ENCODE data around the gene TIMM22.
"Not testable (repeated sequence)": the region's sequence is repeated elsewhere in the genome, so short reads cannot be mapped to it uniquely, and the experiment has no call there.

Gene TIMM22

DNA sequence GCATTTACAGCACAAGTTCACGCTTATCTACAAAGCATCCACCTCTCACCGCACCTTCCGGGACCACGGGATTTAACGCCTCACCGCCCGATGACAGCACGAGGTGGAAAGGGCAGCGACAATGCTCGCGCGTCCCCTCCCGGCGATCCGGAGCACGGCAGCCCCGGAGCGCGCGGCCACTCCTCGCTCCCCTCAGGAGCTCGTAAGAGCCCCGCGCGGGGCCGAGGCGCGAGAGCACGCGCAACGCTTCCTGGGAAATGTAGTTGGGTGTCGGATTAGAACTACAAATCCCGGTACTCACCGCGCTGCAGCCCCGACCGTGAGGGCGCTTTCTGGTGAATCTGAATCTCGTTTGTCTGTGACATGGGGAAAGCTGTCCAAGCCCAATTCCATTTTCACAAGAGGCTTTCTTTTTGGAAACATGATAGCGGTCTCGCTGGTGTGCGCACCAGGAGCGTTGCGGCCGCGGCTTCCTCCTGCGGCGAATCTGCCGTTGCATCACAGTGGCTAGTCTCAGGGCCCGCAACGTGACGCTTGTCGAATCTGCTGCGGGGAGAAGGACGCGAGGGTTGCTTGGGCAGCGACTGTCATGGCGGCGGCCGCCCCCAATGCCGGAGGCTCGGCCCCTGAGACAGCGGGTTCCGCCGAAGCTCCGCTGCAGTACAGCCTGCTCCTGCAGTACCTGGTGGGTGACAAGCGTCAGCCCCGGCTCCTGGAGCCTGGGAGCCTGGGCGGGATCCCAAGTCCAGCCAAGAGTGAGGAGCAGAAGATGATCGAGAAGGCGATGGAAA is at the start of gene TIMM22:
TIMM22 (plus strand) TSS at position 576 of the 791 bp plus-strand sequence; CDS start at position 590, 14 bp downstream.
- peak within 1 kb of the TSS; percentile 88 to 99 (median 96) for H3K27ac ChIP-seq
- peaks cover 16 to 46% (median 38%) of the 10 kb centered on the region in 11 experiments; a peak in 20 of 22 replicates for H4K20me1 ChIP-seq
- H3K36me3 ChIP-seq = peaks cover 25 to 34% (median 26%) of the 10 kb centered on the region in 11 experiments
- no peaks in the 10 kb centered on the region for H3K27me3 ChIP-seq
- peak within 1 kb of the TSS; percentile 78 to 98 (median 92) for H3K4me2 ChIP-seq
- peak within 1 kb of the TSS; percentile 90 to 100 (median 98) for H3K4me3 ChIP-seq
- H3K4me1 ChIP-seq = peaks cover 15 to 27% (median 20%) of the 10 kb centered on the region in 10 experiments
- TF ChIP-seq Cebpa-rat (IDR thresholded peaks at IDR 0.05) = 0 out of 22 replicates have a peak, but pooled peaks of 1 of the 11 experiments have one; percentile 18
- H3K9ac ChIP-seq = peak within 1 kb of the TSS; percentile 87 to 98 (median 94)
- peaks cover 0 to 15% (median 0%) of the 10 kb centered on the region in 11 experiments; a peak in 3 of 22 replicates for H3K9me3 ChIP-seq (replicated peaks in 1 of 11)

DNA sequence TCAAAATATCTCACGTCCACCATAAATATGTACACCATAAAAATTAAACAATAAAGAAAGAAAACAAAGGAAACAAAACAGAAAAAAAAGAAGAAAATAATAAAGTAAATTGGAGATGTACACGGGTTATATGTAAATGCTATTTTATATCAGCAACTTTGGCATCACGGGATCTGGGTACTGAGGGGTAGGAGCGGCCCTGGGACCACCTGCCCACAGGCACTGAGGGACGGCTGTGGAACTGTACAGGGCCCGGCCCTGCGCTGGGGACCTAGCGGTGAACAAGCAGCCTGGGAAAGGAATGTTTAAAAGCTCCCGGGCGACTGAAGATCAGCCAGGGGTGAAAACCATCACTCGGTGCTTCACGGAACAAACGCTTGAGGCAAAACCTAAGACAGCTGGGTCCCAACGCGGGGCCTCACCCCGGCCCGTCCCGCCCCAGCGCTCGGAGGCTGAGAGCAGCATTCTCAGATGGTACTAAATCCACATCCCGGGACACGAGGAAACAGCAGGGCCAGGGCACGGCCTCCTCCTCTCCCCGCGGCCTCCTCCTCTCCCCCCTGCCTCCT is 48.6 kb upstream of the TIMM22 start:
- no peaks in the 10 kb centered on the region for H3K9me3 ChIP-seq (replicated peaks in 1 of 11)
- TF ChIP-seq Cebpa-rat (IDR thresholded peaks at IDR 0.05) = no peak
- peak overlapping the region in 7 of 11 experiments; percentile 8 to 65 (median 34); a peak in 6 of 22 replicates for H3K9ac ChIP-seq
- H3K27me3 ChIP-seq = peaks cover 0 to 8% (median 0%) of the 10 kb centered on the region in 11 experiments; a peak in 1 of 22 replicates
- peak overlapping the region in 8 of 11 experiments; percentile 12 to 55 (median 43); a peak in 11 of 22 replicates for H3K27ac ChIP-seq
- H3K4me3 ChIP-seq = no peak overlapping the region
- H4K20me1 ChIP-seq = peaks cover 0 to 88% (median 46%) of the 10 kb centered on the region in 11 experiments; a peak in 16 of 22 replicates
- peaks cover 31 to 74% (median 60%) of the 10 kb centered on the region in 10 experiments for H3K4me1 ChIP-seq
- peaks cover 0 to 33% (median 8%) of the 10 kb centered on the region in 11 experiments; a peak in 11 of 22 replicates for H3K36me3 ChIP-seq
- H3K4me2 ChIP-seq = peak overlapping the region; percentile 2 to 86 (median 54); a peak in 18 of 22 replicates

DNA sequence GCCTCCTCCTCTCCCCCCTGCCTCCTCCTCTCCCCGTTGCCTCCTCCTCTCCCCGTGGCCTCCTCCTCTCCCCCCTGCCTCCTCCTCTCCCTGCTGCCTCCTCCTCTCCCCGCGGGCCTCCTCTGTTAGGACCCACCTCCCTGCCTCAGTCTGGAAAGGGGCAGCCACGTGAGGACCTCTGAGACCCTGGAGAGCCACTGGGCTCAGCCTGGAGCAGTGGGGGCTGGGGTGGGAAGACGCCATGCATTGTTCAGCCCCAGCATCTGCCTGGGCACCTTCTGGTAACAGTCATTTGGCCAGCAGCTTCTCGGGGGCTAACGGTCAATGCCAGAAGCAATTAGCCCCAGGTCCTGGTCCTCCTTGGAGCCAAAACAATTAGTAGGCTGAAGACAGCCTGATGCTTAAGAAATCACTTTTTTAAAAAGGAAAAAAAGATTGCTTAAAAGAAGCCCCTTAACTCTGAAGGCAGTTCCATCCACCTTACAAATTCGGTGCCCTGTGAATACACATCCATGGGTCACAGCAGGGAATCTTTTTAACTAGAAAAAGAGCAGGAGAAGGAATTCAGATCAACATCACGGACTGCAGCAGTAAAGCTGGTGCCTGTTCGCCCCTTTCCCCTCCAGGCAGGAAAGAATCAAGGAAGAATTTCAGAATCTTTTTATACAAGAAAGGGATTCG is 47.2 kb upstream of the TIMM22 start:
- H3K9me3 ChIP-seq (replicated peaks in 1 of 11) = no peaks in the 10 kb centered on the region
- H3K27ac ChIP-seq = peak overlapping the region in 4 of 11 experiments; percentile 20 to 49 (median 46); a peak in 5 of 22 replicates
- H3K4me2 ChIP-seq = peak overlapping the region in 8 of 11 experiments; percentile 2 to 84 (median 52); a peak in 9 of 22 replicates
- H3K36me3 ChIP-seq = peaks cover 0 to 35% (median 8%) of the 10 kb centered on the region in 11 experiments; a peak in 10 of 22 replicates
- TF ChIP-seq Cebpa-rat (IDR thresholded peaks at IDR 0.05) = no peak
- H4K20me1 ChIP-seq = peaks cover 0 to 88% (median 54%) of the 10 kb centered on the region in 11 experiments; a peak in 17 of 22 replicates
- no peak overlapping the region for H3K4me3 ChIP-seq
- peak overlapping the region in 3 of 11 experiments; percentile 29 to 46 (median 31); a peak in 2 of 22 replicates for H3K9ac ChIP-seq
- H3K4me1 ChIP-seq = peaks cover 18 to 67% (median 51%) of the 10 kb centered on the region in 10 experiments
- H3K27me3 ChIP-seq = peaks cover 0 to 8% (median 0%) of the 10 kb centered on the region in 11 experiments; a peak in 1 of 22 replicates

DNA sequence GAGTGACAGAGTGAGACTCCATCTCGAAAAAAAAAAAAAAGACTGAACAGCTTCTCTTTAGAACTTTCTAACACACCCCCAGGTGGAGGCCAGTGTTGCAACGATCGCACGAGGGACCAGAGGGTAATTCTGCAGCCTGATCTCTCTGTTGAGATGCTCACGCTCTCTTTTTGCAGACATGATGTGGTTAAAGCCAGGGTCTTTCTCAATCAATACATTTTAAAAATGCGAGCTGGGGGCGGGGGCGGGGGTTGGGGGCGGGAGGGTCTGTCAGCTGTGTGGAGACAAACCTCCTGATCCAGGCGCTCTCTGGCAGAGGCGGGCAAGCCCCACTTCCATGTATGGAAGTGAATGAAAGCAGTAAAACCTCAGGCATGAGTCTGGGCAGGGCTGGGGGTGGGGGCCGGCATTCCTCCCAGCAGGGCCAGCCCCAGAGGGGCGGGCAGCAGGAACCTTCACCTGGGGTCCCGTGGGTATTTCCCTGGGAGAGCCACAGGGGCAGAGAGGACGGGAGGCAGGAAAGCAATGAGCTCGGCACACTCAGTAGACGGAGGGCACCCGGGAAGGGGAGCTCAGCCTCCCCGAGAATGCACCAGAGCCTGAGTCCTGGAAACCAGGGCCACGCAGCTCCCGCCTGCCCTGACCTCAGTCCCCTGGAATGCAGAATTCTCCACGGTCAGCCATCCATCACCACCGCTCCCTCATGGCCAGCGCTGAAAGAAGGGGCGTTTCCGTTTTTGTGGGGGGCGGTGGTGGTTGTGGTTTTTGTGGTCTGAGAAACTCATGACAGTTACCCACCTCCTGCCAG is 45.4 kb upstream of the TIMM22 start:
- Histone ChIP-seq H3K27ac (peak overlapping the region in 5 of 11 experiments; percentile 34 to 60 (median 50); a peak in 6 of 22 replicates), H3K4me1 (peaks cover 11 to 49% (median 33%) of the 10 kb centered on the region in 10 experiments), H3K27me3 (peaks cover 0 to 8% (median 0%) of the 10 kb centered on the region in 11 experiments; a peak in 1 of 22 replicates), H3K4me2 (peak overlapping the region; percentile 78 to 97 (median 89)), H3K9me3 (replicated peaks in 1 of 11) (no peaks in the 10 kb centered on the region), H3K9ac (peak overlapping the region in 9 of 11 experiments; percentile 15 to 67 (median 44); a peak in 14 of 22 replicates), H3K4me3 (peak overlapping the region in 4 of 10 experiments; percentile 18 to 37 (median 34); a peak in 6 of 20 replicates), H3K36me3 (peaks cover 0 to 38% (median 9%) of the 10 kb centered on the region in 11 experiments; a peak in 13 of 22 replicates), H4K20me1 (peaks cover 0 to 88% (median 64%) of the 10 kb centered on the region in 11 experiments; a peak in 17 of 22 replicates)
- no peak for TF ChIP-seq Cebpa-rat (IDR thresholded peaks at IDR 0.05)

DNA sequence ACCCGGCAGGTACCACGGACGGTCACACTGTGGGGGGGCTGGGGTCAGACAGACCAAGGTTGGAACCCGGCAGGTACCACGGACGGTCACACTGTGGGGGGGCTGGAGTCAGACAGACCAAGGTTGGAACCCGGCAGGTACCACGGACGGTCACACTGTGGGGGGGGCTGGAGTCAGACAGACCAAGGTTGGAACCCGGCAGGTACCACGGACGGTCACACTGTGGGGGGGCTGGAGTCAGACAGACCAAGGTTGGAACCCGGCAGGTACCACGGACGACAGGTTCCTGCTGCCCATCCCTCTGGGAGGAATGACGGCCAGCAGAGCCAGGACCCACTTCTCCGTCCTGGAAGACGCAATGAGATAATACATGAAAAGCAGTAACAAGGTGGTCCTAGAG is 44.3 kb upstream of the TIMM22 start:
- not testable (repeated sequence) for H3K9me3 ChIP-seq (replicated peaks in 1 of 11); H3K27ac ChIP-seq; H3K27me3 ChIP-seq; H3K9ac ChIP-seq; H3K4me3 ChIP-seq
- H3K4me1 ChIP-seq = peaks cover 11 to 44% (median 33%) of the 10 kb centered on the region in 10 experiments
- peak overlapping the region in 6 of 11 experiments; percentile 7 to 24 (median 20); a peak in 4 of 22 replicates for H3K4me2 ChIP-seq
- peaks cover 0 to 88% (median 54%) of the 10 kb centered on the region in 11 experiments; a peak in 17 of 22 replicates for H4K20me1 ChIP-seq
- H3K36me3 ChIP-seq = peaks cover 0 to 39% (median 15%) of the 10 kb centered on the region in 11 experiments; a peak in 13 of 22 replicates

DNA sequence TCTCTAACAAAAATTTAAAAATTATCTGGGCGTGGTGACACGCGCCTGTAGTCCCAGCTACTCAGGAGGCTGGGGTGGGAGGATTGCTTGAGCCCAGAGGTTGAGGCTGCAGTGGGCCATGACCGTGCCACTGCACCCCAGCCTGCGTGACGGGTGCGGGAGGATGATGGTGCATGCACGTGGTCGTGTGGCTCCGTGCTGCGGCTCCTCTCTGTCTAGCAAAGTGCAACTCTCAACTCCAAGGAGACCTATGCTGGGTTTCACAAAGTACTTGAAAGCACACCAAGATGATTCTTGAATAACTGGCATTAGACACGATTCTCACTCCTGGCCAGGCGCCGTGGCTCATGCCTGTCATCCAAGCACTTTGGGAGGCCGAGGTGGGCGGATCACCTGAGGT is 43.2 kb upstream of the TIMM22 start:
- no peak overlapping the region for H3K27ac ChIP-seq
- H3K4me1 ChIP-seq = peaks cover 10 to 49% (median 39%) of the 10 kb centered on the region in 10 experiments
- H3K27me3 ChIP-seq = peaks cover 0 to 8% (median 0%) of the 10 kb centered on the region in 11 experiments; a peak in 1 of 22 replicates
- H3K9ac ChIP-seq = no peak overlapping the region
- H3K4me2 ChIP-seq = no peak overlapping the region
- TF ChIP-seq Cebpa-rat (IDR thresholded peaks at IDR 0.05) = no peak
- no peaks in the 10 kb centered on the region for H3K9me3 ChIP-seq (replicated peaks in 1 of 11)
- H4K20me1 ChIP-seq = peaks cover 0 to 90% (median 59%) of the 10 kb centered on the region in 11 experiments; a peak in 17 of 22 replicates
- peaks cover 0 to 51% (median 21%) of the 10 kb centered on the region in 11 experiments; a peak in 15 of 22 replicates for H3K36me3 ChIP-seq
- no peak overlapping the region for H3K4me3 ChIP-seq

DNA sequence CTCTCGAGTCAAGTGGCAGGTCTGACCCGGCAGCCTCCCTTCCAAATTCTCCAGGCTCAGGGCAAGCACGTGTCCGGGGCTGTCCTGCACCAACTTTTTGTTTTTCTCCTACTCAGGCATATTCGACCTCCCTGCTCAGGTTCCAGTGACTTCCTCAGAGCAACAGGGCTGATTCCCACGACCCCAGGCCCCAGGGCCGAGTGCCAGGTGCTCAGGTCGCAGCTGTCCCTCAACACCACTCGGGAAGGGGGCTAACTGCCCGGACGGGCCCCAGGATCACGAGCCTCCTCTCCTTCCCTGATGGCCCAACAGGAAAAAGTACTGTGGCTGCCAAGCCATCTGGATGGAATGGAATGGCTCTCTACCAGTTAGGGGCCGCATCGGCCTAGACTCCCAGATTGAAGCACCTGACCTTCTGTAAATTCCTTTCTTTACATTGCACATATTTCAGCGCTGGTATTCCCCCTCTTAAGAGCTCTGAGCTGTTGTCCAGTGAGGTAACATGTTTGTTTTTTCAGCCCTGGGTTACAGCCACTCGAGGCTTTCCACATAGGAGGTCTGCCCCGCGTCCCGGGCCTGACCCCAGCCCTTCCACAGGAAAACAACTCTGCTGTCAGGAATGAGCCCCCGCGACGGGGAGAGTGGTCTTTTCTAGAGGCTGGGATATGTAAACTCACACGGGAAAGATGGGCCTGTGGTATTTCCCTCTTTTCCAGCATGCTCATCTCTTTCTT is 42.3 kb upstream of the TIMM22 start:
- H3K4me1 ChIP-seq = peaks cover 10 to 53% (median 42%) of the 10 kb centered on the region in 10 experiments
- H3K27me3 ChIP-seq = peaks cover 0 to 8% (median 0%) of the 10 kb centered on the region in 11 experiments; a peak in 1 of 22 replicates
- no peak for TF ChIP-seq Cebpa-rat (IDR thresholded peaks at IDR 0.05)
- H3K4me2 ChIP-seq = no peak overlapping the region
- no peak overlapping the region for H3K4me3 ChIP-seq
- H4K20me1 ChIP-seq = peaks cover 0 to 98% (median 62%) of the 10 kb centered on the region in 11 experiments; a peak in 17 of 22 replicates
- no peak overlapping the region for H3K9ac ChIP-seq
- H3K36me3 ChIP-seq = peaks cover 0 to 57% (median 27%) of the 10 kb centered on the region in 11 experiments; a peak in 16 of 22 replicates
- no peak overlapping the region for H3K27ac ChIP-seq
- no peaks in the 10 kb centered on the region for H3K9me3 ChIP-seq (replicated peaks in 1 of 11)

Data from BLaER1 treated with 17β-estradiol and CSF1 and Interleukin-3, amounts not matched to agents 10 nM and 100 nM (cell line).